ENCODE results near the gene PCDHB6. TPM values are rescaled to one million over a fixed set of nuclear protein-coding genes. Genes with fewer than 3 reads are reported as not detected.
"Not testable (repeated sequence)": the region's sequence is repeated elsewhere in the genome, so short reads cannot be mapped to it uniquely, and the experiment has no call there.

Gene PCDHB6
- total RNA-seq, 1 donor from 2014 or later: 0.50 TPM

- peaks cover 9% of the 10 kb centered on the region for H3K36me3 Mint-ChIP-seq (ENCODE audit: low read depth, unreplicated experiment)
- H3K4me1 Mint-ChIP-seq (ENCODE audit: low read depth, unreplicated experiment): no peaks in the 10 kb centered on the region
- TF ChIP-seq CTCF (IDR thresholded peaks at IDR 0.05; ENCODE audit: insufficient read depth, low read depth, low read length) (no peak), EZH2 (IDR thresholded peaks at IDR 0.05; ENCODE audit: insufficient read depth, low read length) (no peak)
- no peak within 1 kb of the TSS for H3K27ac Mint-ChIP-seq (ENCODE audit: unreplicated experiment)
- Histone ChIP-seq H4K20me1 (ENCODE audit: insufficient read depth, low read length) (no peaks in the 10 kb centered on the region), H3K9ac (ENCODE audit: low read length) (no peak within 1 kb of the TSS), H3K4me1 (ENCODE audit: insufficient read depth, low read length) (no peaks in the 10 kb centered on the region), H3K4me2 (ENCODE audit: low read length) (no peak within 1 kb of the TSS), H3K27ac (ENCODE audit: low read depth, low read length) (no peak within 1 kb of the TSS), H3K79me2 (ENCODE audit: insufficient read depth, low read length) (no peaks in the 10 kb centered on the region), H3K4me3 (ENCODE audit: insufficient read depth, low read depth, low read length) (no peak within 1 kb of the TSS), H3K9me3 (ENCODE audit: insufficient read depth, low read depth, low read length) (peaks cover 6% of the 10 kb centered on the region), H3K36me3 (ENCODE audit: insufficient read depth, low read length) (no peaks in the 10 kb centered on the region), H3K27me3 (ENCODE audit: insufficient read depth, low read length) (no peaks in the 10 kb centered on the region), H2AFZ (ENCODE audit: low read depth, low read length) (no peak within 1 kb of the TSS)
- DNase-seq (ENCODE audit: low read depth) (no peak), FAIRE-seq (no peak)
- H3K4me3 Mint-ChIP-seq (ENCODE audit: unreplicated experiment): no peak within 1 kb of the TSS
- H3K9me3 Mint-ChIP-seq (ENCODE audit: unreplicated experiment): peaks cover 25% of the 10 kb centered on the region
- H3K27me3 Mint-ChIP-seq (ENCODE audit: low read depth, unreplicated experiment): no peaks in the 10 kb centered on the region
Observed at GRCh38 chr5:141199359-141200235, 49.7 kb downstream of the PCDHB6 start, which contains the start of gene PCDHB11. Gene PCDHB11 (plus strand): TSS chr5:141199627. CDS start chr5:141199775, 148 bp downstream.

GRCh38 chr5:141201126-141201525 lies 51.3 kb downstream of the PCDHB6 start:
- H2AFZ ChIP-seq (ENCODE audit: low read depth, low read length); H3K9ac ChIP-seq (ENCODE audit: low read length); FAIRE-seq; H3K4me1 ChIP-seq (ENCODE audit: insufficient read depth, low read length); H3K4me3 Mint-ChIP-seq (ENCODE audit: unreplicated experiment); H3K9me3 ChIP-seq (ENCODE audit: insufficient read depth, low read depth, low read length); DNase-seq (ENCODE audit: low read depth); H3K27ac Mint-ChIP-seq (ENCODE audit: unreplicated experiment); H3K27me3 Mint-ChIP-seq (ENCODE audit: low read depth, unreplicated experiment); H3K79me2 ChIP-seq (ENCODE audit: insufficient read depth, low read length); H3K4me3 ChIP-seq (ENCODE audit: insufficient read depth, low read depth, low read length); H3K4me2 ChIP-seq (ENCODE audit: low read length); H4K20me1 ChIP-seq (ENCODE audit: insufficient read depth, low read length); H3K36me3 ChIP-seq (ENCODE audit: insufficient read depth, low read length); H3K27me3 ChIP-seq (ENCODE audit: insufficient read depth, low read length); H3K36me3 Mint-ChIP-seq (ENCODE audit: low read depth, unreplicated experiment); H3K27ac ChIP-seq (ENCODE audit: low read depth, low read length); H3K4me1 Mint-ChIP-seq (ENCODE audit: low read depth, unreplicated experiment): not testable (repeated sequence)
- peaks cover 24% of the 10 kb centered on the region for H3K9me3 Mint-ChIP-seq (ENCODE audit: unreplicated experiment)

- H3K36me3 ChIP-seq (ENCODE audit: insufficient read depth, low read length); H3K4me3 Mint-ChIP-seq (ENCODE audit: unreplicated experiment); H3K27me3 Mint-ChIP-seq (ENCODE audit: low read depth, unreplicated experiment); H3K9ac ChIP-seq (ENCODE audit: low read length); H3K36me3 Mint-ChIP-seq (ENCODE audit: low read depth, unreplicated experiment); H2AFZ ChIP-seq (ENCODE audit: low read depth, low read length); H3K4me2 ChIP-seq (ENCODE audit: low read length); H3K4me1 ChIP-seq (ENCODE audit: insufficient read depth, low read length); H3K27ac Mint-ChIP-seq (ENCODE audit: unreplicated experiment); H4K20me1 ChIP-seq (ENCODE audit: insufficient read depth, low read length); H3K4me3 ChIP-seq (ENCODE audit: insufficient read depth, low read depth, low read length); H3K9me3 ChIP-seq (ENCODE audit: insufficient read depth, low read depth, low read length); H3K79me2 ChIP-seq (ENCODE audit: insufficient read depth, low read length); DNase-seq (ENCODE audit: low read depth); FAIRE-seq; H3K4me1 Mint-ChIP-seq (ENCODE audit: low read depth, unreplicated experiment); H3K27ac ChIP-seq (ENCODE audit: low read depth, low read length); H3K27me3 ChIP-seq (ENCODE audit: insufficient read depth, low read length): not testable (repeated sequence)
- H3K9me3 Mint-ChIP-seq (ENCODE audit: unreplicated experiment): peaks cover 20% of the 10 kb centered on the region
Observed at GRCh38 chr5:141201646-141202045, 51.8 kb downstream of the PCDHB6 start.

Other genes with a start within 250 kb of the PCDHB6 start
- 5.7 and 5.9 TPM in 2 replicates for gene PCDHAC1, start 223.8 kb upstream of the PCDHB6 start, total RNA-seq
- gene PCDHAC2, start 183.6 kb upstream of the PCDHB6 start, total RNA-seq: 6.9 and 7.7 TPM in 2 replicates
- not detected in 2 replicates for gene PCDHB1, start 98.7 kb upstream of the PCDHB6 start, total RNA-seq
- gene PCDHB2, start 55.4 kb upstream of the PCDHB6 start, total RNA-seq: 44.3 and 50.7 TPM in 2 replicates
- gene PCDHB3, start 49.6 kb upstream of the PCDHB6 start, total RNA-seq: 3.6 and 3.9 TPM in 2 replicates
- 1.0 and 1.1 TPM in 2 replicates for gene PCDHB4, start 28.2 kb upstream of the PCDHB6 start, total RNA-seq
- 8.7 and 9.7 TPM in 2 replicates for gene PCDHB5, start 14.9 kb upstream of the PCDHB6 start, total RNA-seq
- gene PCDHB7, start 22.6 kb downstream of the PCDHB6 start, total RNA-seq: 0.79 and 1.0 TPM in 2 replicates
- 4.9 and 5.3 TPM in 2 replicates for gene PCDHB8, start 27.7 kb downstream of the PCDHB6 start, total RNA-seq
- 3.2 and 4.4 TPM in 2 replicates for gene PCDHB16, start 32.3 kb downstream of the PCDHB6 start, total RNA-seq
- 3.6 and 5.3 TPM in 2 replicates for gene PCDHB9, start 37.1 kb downstream of the PCDHB6 start, total RNA-seq
- 6.4 and 7.0 TPM in 2 replicates for gene PCDHB10, start 42.3 kb downstream of the PCDHB6 start, total RNA-seq
- 2.1 TPM in 2 replicates for gene PCDHB11, start 49.6 kb downstream of the PCDHB6 start, total RNA-seq
- gene PCDHB12, start 58.7 kb downstream of the PCDHB6 start, total RNA-seq: 0.87 and 1.2 TPM in 2 replicates
- 3.3 TPM in 2 replicates for gene PCDHB13, start 63.9 kb downstream of the PCDHB6 start, total RNA-seq
- gene PCDHB14, start 73.3 kb downstream of the PCDHB6 start, total RNA-seq: 5.6 and 6.4 TPM in 2 replicates
- 1.3 and 1.6 TPM in 2 replicates for gene PCDHB15, start 95.3 kb downstream of the PCDHB6 start, total RNA-seq
- gene SLC25A2, start 154.0 kb downstream of the PCDHB6 start, total RNA-seq: 0.19 and 0.25 TPM in 2 replicates
- 95.1 and 102 TPM in 2 replicates for gene TAF7, start 170.7 kb downstream of the PCDHB6 start, total RNA-seq
- gene PCDHGA1, start 180.5 kb downstream of the PCDHB6 start, total RNA-seq: 0.17 and 0.27 TPM in 2 replicates
- 0.14 and 0.17 TPM in 2 replicates for gene PCDHGA2, start 188.7 kb downstream of the PCDHB6 start, total RNA-seq
- 0.14 and 0.17 TPM in 2 replicates for gene PCDHGA3, start 193.8 kb downstream of the PCDHB6 start, total RNA-seq
- gene PCDHGB1, start 200.0 kb downstream of the PCDHB6 start, total RNA-seq: 1.0 and 1.5 TPM in 2 replicates
- 0.48 and 0.50 TPM in 2 replicates for gene PCDHGA4, start 205.0 kb downstream of the PCDHB6 start, total RNA-seq
- 1.4 TPM in 2 replicates for gene PCDHGB2, start 209.9 kb downstream of the PCDHB6 start, total RNA-seq
- gene PCDHGA5, start 214.1 kb downstream of the PCDHB6 start, total RNA-seq: 0.29 and 0.30 TPM in 2 replicates
- gene PCDHGB3, start 220.2 kb downstream of the PCDHB6 start, total RNA-seq: 0.10 and 0.14 TPM in 2 replicates
- 0.22 and 0.41 TPM in 2 replicates for gene PCDHGA6, start 223.8 kb downstream of the PCDHB6 start, total RNA-seq
- 0.57 and 0.62 TPM in 2 replicates for gene PCDHGA7, start 232.7 kb downstream of the PCDHB6 start, total RNA-seq
- 13.6 and 15.7 TPM in 2 replicates for gene PCDHGB4, start 237.6 kb downstream of the PCDHB6 start, total RNA-seq
- 1.0 and 1.2 TPM in 2 replicates for gene PCDHGA8, start 242.6 kb downstream of the PCDHB6 start, total RNA-seq
- gene PCDHGB5, start 247.9 kb downstream of the PCDHB6 start, total RNA-seq: 1.1 and 2.1 TPM in 2 replicates